Smooth muscle cell (in vitro differentiated cells): ENCODE measurements around the gene UBL3. TPM values are rescaled to one million over a fixed set of nuclear protein-coding genes. Genes with fewer than 3 reads are reported as not detected.

ENCODE experiments used
- DNase-seq: peaks from one replicate; lab custom pipeline; 2025; ENCODE audit not compliant: unreplicated experiment; lab: John Stamatoyannopoulos, UW
- H2AFZ ChIP-seq: fragments of 200-600 bp; sonication (generic); 2 replicates; pipeline ENCODE4 v1.6.0; 2016; ENCODE audit warnings: antibody characterized with exemption, low read depth, mild to moderate bottlenecking
- H3F3A ChIP-seq: fragments of 200-600 bp; sonication (generic); 2 replicates; pipeline ENCODE4 v1.6.0; 2017; ENCODE audit warnings: antibody characterized with exemption, low read depth
- H3K27ac ChIP-seq: fragments of 200-600 bp; sonication (generic); 2 replicates; pipeline ENCODE4 v1.5.1; 2016; ENCODE audit warnings: low read depth, mild to moderate bottlenecking
- H3K27me3 ChIP-seq: fragments of 200-600 bp; sonication (generic); 2 replicates; pipeline ENCODE4 v1.6.1; 2016; ENCODE audit warnings: low read depth, mild to moderate bottlenecking
- H3K36me3 ChIP-seq: fragments of 200-600 bp; sonication (generic); 2 replicates; pipeline ENCODE4 v1.5.1; 2016; ENCODE audit warnings: low read depth
- H3K4me1 ChIP-seq: fragments of 200-600 bp; sonication (generic); 2 replicates; pipeline ENCODE4 v1.5.1; 2016; ENCODE audit warnings: low read depth
- H3K4me2 ChIP-seq: fragments of 200-600 bp; sonication (generic); 2 replicates; pipeline ENCODE4 v1.6.0; 2016; ENCODE audit warnings: mild to moderate bottlenecking
- H3K4me3 ChIP-seq: fragments of 200-600 bp; sonication (generic); 2 replicates; pipeline ENCODE4 v1.5.1; 2016; ENCODE audit warnings: mild to moderate bottlenecking
- H3K79me2 ChIP-seq: fragments of 200-600 bp; sonication (generic); 2 replicates; pipeline ENCODE4 v1.6.0; 2016; ENCODE audit warnings: low read depth, mild to moderate bottlenecking
- H3K9ac ChIP-seq: fragments of 200-600 bp; sonication (generic); 2 replicates; pipeline ENCODE4 v1.6.0; 2016; ENCODE audit warnings: low read depth
- H3K9me3 ChIP-seq: fragments of 200-600 bp; sonication (generic); replicated peaks from 2 replicates; pipeline ENCODE4 v1.5.1; 2016; ENCODE audit warnings: low read depth
- H4K20me1 ChIP-seq: fragments of 200-600 bp; sonication (generic); 2 replicates; pipeline ENCODE4 v1.6.0; 2016; ENCODE audit warnings: low read depth
- CTCF ChIP-seq: fragments of 200-600 bp; sonication (generic); IDR thresholded peaks from 2 replicates; pipeline ENCODE4 v1.5.1; 2017; ENCODE audit warnings: borderline replicate concordance, mild to moderate bottlenecking, antibody characterized with exemption; ENCODE audit not compliant: insufficient read depth, poor library complexity, severe bottlenecking
- WGBS: methylation state at CpG from one replicate; pipeline ENCODE4 v1.1.7; 2016; ENCODE audit warnings: low lambda C conversion rate; 5-methylcytosine and 5-hydroxymethylcytosine counted together
- polyA plus RNA-seq: library from polyadenylated mRNA; unstranded; fragments of >200 nt; fragmentation: Nextera tagmentation; extraction: Ambion mirVana; gene quantifications from 2 replicates; pipeline ENCODE4 v1.2.1, GENCODE V29; 2016
- total RNA-seq: library from RNA; depleted of rRNA; stranded (reverse); fragments of >200 nt; gene quantifications from 2 replicates; pipeline ENCODE4 v1.2.3, GENCODE V29; 2014

Gene UBL3
- total and polyA plus RNA-seq, 2 experiments from 2014 or later = 25.2 to 46.6 TPM

GRCh38 chr13:29801737-29802305, 48.6 kb downstream of the UBL3 start:
- no peak for DNase-seq
- Histone ChIP-seq H3K36me3 (no peaks in the 10 kb centered on the region), H3K27ac (no peak overlapping the region), H3K4me1 (peaks cover 10% of the 10 kb centered on the region), H4K20me1 (peaks cover 100% of the 10 kb centered on the region), H3K9me3 (no peaks in the 10 kb centered on the region), H3K4me3 (no peak overlapping the region), H2AFZ (no peak overlapping the region), H3K79me2 (peaks cover 100% of the 10 kb centered on the region), H3K4me2 (no peak overlapping the region), H3K27me3 (no peaks in the 10 kb centered on the region), H3F3A (no peaks in the 10 kb centered on the region), H3K9ac (no peak overlapping the region)
- no peak for TF ChIP-seq CTCF
- 89% methylated on average over 4 of the region's 4 CpGs for WGBS

- Histone ChIP-seq H3K4me3 (no peak overlapping the region), H3K9ac (no peak overlapping the region), H3K4me2 (no peak overlapping the region), H3K27me3 (no peaks in the 10 kb centered on the region), H4K20me1 (peaks cover 100% of the 10 kb centered on the region), H2AFZ (no peak overlapping the region), H3F3A (no peaks in the 10 kb centered on the region), H3K27ac (no peak overlapping the region), H3K79me2 (peaks cover 100% of the 10 kb centered on the region), H3K4me1 (peaks cover 10% of the 10 kb centered on the region), H3K36me3 (no peaks in the 10 kb centered on the region), H3K9me3 (no peaks in the 10 kb centered on the region)
- 81% methylated on average over 4 of the region's 4 CpGs for WGBS
- no peak for DNase-seq
- no peak for TF ChIP-seq CTCF
Measured at GRCh38 chr13:29801102-29801501, 49.3 kb downstream of the UBL3 start.

- Histone ChIP-seq H3K4me1 (peaks cover 10% of the 10 kb centered on the region), H3K36me3 (no peaks in the 10 kb centered on the region), H2AFZ (no peak overlapping the region), H4K20me1 (peaks cover 100% of the 10 kb centered on the region), H3K4me3 (no peak overlapping the region), H3K79me2 (peaks cover 100% of the 10 kb centered on the region), H3K9ac (no peak overlapping the region), H3K4me2 (no peak overlapping the region), H3K9me3 (no peaks in the 10 kb centered on the region), H3F3A (no peaks in the 10 kb centered on the region), H3K27ac (no peak overlapping the region), H3K27me3 (no peaks in the 10 kb centered on the region)
- 69% methylated on average over 6 of the region's 6 CpGs for WGBS
- TF ChIP-seq CTCF = no peak
- no peak for DNase-seq
Measured at GRCh38 chr13:29800687-29801086, 49.7 kb downstream of the UBL3 start.

GRCh38 chr13:29799041-29799440, 51.4 kb downstream of the UBL3 start:
- H4K20me1 ChIP-seq = peaks cover 100% of the 10 kb centered on the region
- no peak for DNase-seq
- no peaks in the 10 kb centered on the region for H3K36me3 ChIP-seq
- H2AFZ ChIP-seq = no peak overlapping the region
- peaks cover 100% of the 10 kb centered on the region for H3K79me2 ChIP-seq
- no peaks in the 10 kb centered on the region for H3K9me3 ChIP-seq
- TF ChIP-seq CTCF = no peak
- no peak overlapping the region for H3K9ac ChIP-seq
- 66% methylated on average over 2 of the region's 2 CpGs for WGBS
- H3K27ac ChIP-seq = no peak overlapping the region
- H3K27me3 ChIP-seq = no peaks in the 10 kb centered on the region
- H3F3A ChIP-seq = no peaks in the 10 kb centered on the region
- H3K4me3 ChIP-seq = no peak overlapping the region
- H3K4me2 ChIP-seq = no peak overlapping the region
- peaks cover 10% of the 10 kb centered on the region for H3K4me1 ChIP-seq
